Measurements from ENCODE around the gene GPC6.

DNA sequence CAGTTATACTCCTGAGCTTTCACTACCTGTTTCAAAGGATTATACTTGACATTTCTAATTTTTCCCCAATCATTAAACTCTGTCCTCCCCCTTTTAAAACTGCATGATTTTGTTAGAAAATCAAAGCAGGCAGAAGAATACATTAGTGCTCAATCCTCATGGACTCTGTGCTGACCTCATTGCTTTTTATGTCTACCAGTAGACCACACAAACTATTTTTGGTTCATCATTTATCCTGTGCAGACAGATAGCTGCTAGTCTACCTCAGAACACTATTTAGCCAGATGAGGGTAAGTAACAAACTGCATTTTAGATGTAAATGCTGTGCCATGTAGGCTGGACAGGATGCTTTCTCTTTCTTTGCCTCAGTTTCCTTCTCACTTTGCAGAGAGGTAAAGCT lies 1016.9 kb downstream of the GPC6 start:
- TF ChIP-seq EP300 (IDR thresholded peaks at IDR 0.05; ENCODE audit: borderline replicate concordance in 1 of 2, low read depth in 1 of 2, low read length in 1 of 2) (no peak), RAD21 (IDR thresholded peaks at IDR 0.05; ENCODE audit: low read length) (no peak), NRF1 (IDR thresholded peaks at IDR 0.05; ENCODE audit: low read depth, low read length) (no peak), POLR2AphosphoS5 (IDR thresholded peaks at IDR 0.05; ENCODE audit: low read depth, low read length) (no peak), TAF1 (IDR thresholded peaks at IDR 0.05; ENCODE audit: borderline replicate concordance, low read depth, low read length) (no peak), JUND (IDR thresholded peaks at IDR 0.05) (no peak), GABPA (IDR thresholded peaks at IDR 0.05; ENCODE audit: low read depth) (no peak), SMC3 (IDR thresholded peaks at IDR 0.05; ENCODE audit: low read depth, low read length) (no peak), EZH2phosphoT487 (IDR thresholded peaks at IDR 0.05; ENCODE audit: borderline replicate concordance, low read depth) (no peak), FOXM1 (IDR thresholded peaks at IDR 0.05; ENCODE audit: low read depth) (no peak)
- TF ChIP-seq, protein P1, sequence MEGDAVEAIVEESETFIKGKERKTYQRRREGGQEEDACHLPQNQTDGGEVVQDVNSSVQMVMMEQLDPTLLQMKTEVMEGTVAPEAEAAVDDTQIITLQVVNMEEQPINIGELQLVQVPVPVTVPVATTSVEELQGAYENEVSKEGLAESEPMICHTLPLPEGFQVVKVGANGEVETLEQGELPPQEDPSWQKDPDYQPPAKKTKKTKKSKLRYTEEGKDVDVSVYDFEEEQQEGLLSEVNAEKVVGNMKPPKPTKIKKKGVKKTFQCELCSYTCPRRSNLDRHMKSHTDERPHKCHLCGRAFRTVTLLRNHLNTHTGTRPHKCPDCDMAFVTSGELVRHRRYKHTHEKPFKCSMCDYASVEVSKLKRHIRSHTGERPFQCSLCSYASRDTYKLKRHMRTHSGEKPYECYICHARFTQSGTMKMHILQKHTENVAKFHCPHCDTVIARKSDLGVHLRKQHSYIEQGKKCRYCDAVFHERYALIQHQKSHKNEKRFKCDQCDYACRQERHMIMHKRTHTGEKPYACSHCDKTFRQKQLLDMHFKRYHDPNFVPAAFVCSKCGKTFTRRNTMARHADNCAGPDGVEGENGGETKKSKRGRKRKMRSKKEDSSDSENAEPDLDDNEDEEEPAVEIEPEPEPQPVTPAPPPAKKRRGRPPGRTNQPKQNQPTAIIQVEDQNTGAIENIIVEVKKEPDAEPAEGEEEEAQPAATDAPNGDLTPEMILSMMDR (IDR thresholded peaks at IDR 0.05) = no peak
- TF ChIP-seq, protein P2, sequence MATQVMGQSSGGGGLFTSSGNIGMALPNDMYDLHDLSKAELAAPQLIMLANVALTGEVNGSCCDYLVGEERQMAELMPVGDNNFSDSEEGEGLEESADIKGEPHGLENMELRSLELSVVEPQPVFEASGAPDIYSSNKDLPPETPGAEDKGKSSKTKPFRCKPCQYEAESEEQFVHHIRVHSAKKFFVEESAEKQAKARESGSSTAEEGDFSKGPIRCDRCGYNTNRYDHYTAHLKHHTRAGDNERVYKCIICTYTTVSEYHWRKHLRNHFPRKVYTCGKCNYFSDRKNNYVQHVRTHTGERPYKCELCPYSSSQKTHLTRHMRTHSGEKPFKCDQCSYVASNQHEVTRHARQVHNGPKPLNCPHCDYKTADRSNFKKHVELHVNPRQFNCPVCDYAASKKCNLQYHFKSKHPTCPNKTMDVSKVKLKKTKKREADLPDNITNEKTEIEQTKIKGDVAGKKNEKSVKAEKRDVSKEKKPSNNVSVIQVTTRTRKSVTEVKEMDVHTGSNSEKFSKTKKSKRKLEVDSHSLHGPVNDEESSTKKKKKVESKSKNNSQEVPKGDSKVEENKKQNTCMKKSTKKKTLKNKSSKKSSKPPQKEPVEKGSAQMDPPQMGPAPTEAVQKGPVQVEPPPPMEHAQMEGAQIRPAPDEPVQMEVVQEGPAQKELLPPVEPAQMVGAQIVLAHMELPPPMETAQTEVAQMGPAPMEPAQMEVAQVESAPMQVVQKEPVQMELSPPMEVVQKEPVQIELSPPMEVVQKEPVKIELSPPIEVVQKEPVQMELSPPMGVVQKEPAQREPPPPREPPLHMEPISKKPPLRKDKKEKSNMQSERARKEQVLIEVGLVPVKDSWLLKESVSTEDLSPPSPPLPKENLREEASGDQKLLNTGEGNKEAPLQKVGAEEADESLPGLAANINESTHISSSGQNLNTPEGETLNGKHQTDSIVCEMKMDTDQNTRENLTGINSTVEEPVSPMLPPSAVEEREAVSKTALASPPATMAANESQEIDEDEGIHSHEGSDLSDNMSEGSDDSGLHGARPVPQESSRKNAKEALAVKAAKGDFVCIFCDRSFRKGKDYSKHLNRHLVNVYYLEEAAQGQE (IDR thresholded peaks at IDR 0.05; ENCODE audit: low read depth, low read length) = no peak
- TF ChIP-seq, protein P3, sequence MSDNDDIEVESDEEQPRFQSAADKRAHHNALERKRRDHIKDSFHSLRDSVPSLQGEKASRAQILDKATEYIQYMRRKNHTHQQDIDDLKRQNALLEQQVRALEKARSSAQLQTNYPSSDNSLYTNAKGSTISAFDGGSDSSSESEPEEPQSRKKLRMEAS (IDR thresholded peaks at IDR 0.05; ENCODE audit: low read depth) = no peak
